GM11168 (cell line): ENCODE measurements around the gene LYRM2.

ENCODE experiments used
- in situ Hi-C: fragments of 300-500 bp; cut with MboI; formaldehyde crosslinking; loops from one replicate; pipeline ENCODE4 v1.12.0; 2022; ENCODE audit warnings: low sequenced_read_pairs; ENCODE audit not compliant: unreplicated experiment

The LYRM2 gene, protein sequence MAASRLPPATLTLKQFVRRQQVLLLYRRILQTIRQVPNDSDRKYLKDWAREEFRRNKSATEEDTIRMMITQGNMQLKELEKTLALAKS

DNA sequence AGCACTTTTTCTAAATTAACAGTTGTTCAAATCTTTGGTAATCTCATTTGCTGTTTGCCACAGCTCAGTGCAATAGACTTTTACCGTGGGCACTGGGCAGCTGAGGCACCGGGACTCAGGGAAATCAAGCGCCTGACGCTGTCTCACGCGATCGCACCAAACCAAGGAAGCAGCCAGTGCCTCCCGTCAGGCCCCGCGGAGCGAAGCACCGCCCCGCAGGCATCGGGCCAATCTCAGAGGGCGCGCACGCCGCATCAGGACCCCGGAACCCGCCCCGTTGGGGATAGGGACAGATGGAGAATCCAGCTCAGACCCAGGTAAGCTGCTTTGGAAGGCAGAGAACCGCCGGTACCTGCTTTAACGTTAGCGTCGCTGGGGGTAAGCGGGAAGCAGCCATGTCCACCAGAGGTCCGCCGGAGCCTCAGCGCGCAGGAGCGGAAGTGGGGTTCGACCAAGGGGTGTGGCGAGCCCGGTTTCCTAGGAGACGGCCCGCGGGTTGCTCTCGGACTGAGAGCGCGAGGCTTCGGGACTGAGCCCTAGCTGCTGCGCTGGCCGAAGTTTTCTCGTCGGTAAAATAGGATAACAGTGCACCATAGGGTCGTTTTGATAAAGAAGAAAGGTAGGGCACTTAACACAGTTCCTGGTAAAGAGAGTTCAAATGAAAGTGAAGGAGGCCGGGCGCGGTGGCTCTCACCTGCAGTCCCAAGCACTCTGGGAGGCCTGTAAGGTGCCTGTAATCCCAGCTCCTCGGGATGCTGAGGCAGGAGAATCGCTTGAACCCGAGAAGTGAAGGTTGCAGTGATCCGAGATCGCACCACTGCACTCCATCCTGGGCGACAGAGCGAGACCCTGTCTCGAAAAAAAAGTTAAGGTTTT is at the start of gene LYRM2:
LYRM2 (minus strand) TSS at position 428 of the 876 bp plus-strand sequence; CDS start at position 397, 31 bp downstream.
- in situ Hi-C loops, result no loop called here

DNA sequence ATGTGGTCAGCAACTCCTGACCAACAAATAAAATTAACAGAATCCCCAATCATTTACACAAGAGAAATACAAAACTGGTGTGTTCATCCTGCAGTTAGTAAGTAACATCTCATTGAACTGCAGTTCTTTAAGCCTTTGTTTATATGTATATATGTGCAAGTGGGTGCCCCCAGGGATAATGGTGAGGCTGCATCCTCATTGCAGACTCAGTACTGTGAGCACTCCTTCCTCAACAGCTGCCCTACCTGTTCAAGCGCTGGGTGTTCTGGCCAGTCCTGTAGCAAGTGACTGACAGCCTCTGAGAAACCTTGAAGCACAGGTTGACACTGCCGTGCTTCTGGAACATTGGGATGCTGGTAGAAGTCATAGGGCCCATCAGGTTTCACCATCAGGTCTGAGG is 49.8 kb upstream of the LYRM2 start:
- in situ Hi-C loops, result loop anchor here (5.0 kb wide), 1 partner anchor 94 kb away; no protein-coding TSS in a partner anchor

DNA sequence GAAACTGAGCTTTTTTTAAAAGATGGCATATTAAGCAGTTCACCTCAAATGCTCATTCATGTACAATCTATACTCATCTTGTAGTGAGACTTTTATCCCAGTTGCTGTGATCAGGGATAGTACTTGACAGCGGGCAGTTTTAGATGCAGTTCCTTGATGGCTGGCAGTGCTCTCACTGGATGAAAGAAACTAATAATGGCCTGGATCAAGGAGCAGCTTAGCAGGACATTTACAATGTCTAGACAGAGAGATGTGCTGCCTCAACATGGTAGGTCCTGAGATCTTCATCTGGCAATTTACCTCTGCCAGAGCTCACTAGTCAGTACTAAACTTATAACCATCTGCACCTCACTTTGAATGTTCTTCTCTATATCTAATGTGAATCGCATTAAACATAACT is 46.8 kb upstream of the LYRM2 start:
- in situ Hi-C loops, result loop anchor here (5.0 kb wide), 1 partner anchor 97 kb away; no protein-coding TSS in a partner anchor

DNA sequence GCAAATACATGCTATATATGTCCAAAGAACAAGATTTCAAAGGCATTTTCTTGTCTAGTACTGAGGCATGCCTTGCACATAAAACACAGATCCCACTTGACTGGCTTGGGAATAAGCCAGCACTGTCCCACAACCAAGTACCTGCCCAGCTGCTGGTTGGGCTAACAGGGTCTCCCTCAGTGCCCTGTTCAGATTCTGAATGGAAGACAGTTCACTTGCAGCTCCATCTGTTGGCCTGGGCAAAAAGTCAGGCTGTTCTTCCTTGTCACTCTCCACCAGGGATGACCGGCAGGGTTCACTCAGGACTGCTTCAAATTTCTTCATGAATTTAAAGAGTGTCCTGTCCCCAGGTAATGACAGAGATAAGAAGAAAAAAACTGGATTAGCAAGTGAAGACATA is 44.4 kb upstream of the LYRM2 start:
- in situ Hi-C loops, result no loop called here

DNA sequence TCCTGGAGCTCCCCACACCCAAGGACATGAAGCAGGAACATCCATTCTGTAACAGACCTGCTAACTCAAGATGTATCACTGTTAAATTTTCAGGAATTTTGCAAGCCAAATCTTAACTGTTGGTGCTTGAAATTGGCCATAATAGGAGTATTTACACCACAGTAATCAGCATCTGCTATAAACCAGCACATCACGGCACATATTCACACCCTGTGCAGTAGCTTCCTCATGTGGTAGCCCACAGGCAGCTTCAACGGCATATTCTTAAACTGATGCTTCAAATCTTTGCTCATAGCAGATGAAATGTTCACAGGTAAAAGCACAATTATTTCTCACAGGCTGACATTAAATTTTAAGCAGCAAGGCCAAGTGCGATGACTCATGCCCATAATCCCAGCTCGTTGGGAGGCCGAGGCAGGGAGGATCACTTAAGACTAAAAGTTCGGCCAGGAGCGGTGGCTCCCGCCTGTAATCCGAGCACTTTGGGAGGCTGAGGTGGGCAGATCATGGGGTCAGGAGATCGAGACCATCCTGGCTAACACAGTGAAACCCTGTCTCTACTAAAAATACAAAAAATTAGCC is 43.5 kb upstream of the LYRM2 start:
- in situ Hi-C loops, result no loop called here

DNA sequence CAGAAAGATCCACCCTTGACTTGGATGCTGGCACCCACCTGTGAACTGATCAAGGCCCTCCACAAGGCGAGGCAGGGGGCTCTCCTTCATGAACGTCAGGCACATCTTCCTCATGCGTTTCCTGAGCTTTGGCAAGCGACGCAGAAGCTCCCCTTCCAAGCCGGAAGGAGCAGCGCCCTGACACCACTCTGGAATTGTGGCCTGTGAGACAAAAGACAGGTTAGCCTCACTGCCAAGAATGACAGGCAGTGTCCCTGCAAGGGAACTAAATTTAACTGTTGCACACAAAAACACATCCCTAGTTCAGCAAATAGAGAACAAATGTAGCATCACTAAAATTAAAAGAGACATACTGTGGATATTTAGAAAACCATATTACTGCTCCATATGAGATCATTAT is 42.0 kb upstream of the LYRM2 start:
- in situ Hi-C loops, result no loop called here

DNA sequence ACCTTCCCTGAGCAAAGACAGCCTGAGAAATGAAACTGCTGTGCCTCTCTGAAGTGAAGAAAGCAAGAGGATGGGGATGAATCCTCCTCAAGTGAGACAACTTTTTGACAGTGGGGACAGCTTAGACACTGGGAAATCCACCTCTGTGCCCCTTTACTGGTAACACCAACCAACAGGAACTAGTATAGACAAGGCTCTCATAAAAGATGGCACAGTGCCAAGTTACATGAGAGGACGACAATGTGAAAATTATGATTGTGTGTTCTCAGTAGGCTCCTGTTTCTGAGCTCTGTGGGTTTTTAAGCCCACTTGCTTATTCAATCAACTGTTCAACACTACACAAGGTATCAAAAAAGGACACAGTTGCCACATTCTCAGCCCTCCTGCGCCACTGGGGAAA is 41.6 kb upstream of the LYRM2 start:
- in situ Hi-C loops, result no loop called here

DNA sequence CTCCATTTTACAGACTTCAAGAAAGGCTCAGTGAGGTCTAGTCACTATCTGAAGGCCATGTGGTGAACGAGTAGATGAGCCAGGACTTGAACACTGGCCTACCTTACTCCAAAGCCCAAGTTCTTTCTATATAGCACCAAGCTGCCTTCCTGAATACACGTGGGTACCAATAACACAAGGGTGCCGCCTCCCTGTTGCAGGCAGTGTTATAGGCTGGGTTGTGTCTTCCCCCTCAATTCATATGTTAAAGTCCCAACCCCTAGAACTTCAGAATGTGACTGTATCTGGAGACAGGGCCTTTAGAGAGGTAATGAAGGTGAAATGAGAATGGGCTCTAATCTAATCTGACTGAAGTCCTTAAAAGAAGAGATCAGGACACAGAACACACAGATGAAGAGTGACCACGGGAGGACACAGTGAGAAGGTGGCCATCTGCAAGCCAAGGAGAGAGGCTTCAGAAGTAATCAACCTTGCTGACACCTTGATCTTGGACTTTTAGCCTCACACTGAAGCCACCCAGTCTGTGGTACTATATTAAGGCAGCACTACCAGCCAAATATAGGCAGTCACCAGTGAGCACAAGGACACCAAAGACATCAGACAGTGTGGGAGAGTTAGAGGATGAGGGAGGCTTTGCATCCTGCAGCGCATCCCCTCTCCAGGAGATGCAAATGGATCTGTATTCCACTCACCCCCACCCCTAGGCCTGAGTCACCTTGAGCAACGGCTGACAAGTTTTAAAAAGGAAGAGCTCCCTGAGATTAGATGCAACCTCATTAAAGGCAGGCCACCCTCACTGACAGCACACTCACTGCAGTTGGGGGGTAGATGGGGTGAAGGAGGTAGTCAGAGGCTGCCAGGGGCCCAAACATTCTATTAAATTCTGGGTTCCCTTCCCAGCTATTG is 40.9 kb upstream of the LYRM2 start:
- in situ Hi-C loops, result no loop called here

DNA sequence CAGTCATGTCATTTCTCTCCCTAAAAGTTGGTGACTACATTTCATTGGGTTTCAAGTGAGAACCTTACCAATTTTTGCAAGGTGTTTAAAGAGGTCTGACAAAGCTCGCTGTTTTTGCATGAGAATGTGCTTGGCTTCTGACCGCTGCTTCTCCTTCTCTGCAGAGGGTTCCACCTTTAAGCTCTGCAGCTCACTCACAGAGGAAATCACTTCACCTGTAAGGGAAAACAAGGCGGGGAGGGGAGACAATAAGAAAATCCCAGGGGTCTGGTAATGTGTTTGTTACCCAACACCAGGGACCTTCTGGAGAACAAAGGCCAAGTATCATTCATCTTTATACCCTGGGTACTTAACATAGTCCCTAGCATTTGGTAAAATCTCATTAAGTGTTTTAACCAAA is 40.0 kb upstream of the LYRM2 start:
- in situ Hi-C loops, result no loop called here

DNA sequence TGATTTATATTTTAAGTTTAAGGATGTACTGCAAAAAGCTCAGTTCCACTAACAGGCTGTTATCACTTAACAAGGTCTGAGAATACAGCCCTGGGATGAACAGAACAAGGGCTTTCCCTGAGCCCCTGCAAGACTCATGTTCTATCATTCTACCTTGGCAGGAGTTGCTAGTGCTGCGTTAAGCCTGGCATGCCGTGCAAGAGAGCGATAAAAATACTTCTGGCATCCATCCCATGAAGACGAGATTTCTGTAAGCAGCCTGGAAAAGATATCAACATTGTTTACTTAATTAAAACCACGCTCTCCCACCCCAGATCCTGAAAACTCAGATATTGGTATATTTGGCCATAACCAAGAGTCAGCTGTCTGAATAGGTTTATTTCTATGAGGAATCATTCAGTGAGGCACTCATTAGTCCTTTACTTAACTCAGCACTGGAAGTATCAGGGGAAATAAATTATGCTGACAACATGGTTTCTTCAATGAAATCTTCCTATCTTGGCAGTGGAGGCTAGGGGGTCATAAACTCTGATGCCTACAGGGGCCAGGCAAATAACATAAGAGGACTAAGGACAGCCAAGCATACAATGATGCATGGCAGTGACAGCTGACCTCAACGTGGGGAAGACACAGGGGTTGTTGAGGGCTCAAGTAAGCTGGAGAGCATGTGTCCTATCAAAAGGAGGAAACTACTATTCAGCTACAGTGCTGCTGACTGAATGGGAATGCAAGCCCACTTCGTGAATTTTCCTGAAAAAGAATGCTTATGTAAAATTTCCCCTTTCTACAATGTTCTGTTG is 37.6 kb upstream of the LYRM2 start:
- in situ Hi-C loops, result no loop called here

DNA sequence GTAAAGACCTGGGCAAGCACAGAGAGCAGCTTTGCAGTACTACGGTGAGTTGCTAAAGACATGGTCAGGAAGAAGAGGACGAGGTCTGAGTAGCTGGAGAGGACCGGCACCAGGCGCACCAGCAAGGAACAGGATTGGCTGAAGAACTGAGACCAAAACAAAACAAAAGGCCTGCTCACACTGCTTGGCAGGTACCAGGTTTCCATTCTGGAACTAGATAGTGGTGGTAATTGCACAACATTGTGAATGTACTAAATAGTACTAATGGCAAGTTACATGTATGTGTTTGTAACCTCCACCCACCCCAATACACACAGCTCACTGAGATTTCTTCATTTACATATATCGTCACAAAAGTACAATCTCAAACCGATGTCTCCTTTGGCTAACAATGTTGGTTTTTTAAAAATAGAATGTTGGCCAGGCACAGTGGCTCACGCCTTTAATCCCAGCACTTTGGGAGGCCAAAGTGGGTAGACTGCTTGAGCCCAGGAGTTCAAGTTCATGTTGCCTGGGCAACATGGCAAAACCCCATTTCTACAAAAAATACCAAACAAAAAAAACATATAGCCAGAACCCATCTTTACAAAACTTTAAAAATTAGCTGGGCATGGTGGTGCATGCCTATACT is 32.5 kb upstream of the LYRM2 start:
- in situ Hi-C loops, result no loop called here

DNA sequence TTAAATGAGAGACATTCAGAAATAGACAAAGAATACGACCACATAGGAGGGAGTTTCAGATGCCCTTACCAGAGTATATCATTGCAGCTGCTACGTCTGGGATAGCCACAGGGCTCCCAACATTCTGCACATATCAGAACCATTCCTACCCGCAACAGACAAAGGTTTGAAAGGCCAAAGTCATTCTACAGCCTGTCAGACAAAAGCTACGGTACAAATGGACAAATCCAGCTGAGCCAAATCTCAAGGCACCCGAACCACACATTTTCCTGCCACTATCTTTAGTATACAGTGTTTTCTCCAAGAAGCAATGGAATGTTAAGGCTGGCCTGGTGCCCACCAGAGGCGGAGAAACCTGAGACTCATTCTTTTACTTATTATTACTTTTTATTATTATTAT is 30.5 kb upstream of the LYRM2 start:
- in situ Hi-C loops, result no loop called here

DNA sequence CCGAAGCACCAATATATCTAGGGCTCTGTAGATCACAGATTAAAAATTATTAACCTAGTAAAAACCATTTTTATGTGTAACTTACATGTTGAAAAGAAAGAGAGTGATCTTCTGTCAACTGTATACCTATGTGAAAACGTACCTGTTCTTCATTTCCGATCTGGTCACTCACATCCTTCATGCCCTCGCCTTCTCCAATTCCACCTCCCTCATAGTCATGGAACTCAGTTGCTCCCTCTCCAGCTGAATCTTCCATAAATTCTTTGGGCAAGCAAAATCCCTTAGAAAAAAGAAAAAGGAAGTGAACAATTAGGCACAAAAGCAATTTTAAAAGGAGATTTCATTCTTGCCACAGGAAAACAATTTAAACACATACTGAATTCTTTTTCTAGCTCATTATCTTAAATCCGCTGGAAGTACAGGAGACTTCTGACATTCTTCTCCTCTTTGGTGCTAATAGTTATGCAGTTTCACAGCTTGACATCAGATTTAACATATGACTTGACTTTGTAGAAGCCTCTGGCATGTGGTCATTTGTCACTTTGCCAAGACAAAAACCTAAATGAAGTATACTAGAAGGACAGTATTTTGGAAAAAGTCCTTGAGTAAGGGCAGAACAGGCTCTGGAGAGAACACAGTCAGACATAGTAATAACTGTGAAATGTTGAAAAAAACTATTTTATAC is 29.5 kb upstream of the LYRM2 start:
- in situ Hi-C loops, result no loop called here

DNA sequence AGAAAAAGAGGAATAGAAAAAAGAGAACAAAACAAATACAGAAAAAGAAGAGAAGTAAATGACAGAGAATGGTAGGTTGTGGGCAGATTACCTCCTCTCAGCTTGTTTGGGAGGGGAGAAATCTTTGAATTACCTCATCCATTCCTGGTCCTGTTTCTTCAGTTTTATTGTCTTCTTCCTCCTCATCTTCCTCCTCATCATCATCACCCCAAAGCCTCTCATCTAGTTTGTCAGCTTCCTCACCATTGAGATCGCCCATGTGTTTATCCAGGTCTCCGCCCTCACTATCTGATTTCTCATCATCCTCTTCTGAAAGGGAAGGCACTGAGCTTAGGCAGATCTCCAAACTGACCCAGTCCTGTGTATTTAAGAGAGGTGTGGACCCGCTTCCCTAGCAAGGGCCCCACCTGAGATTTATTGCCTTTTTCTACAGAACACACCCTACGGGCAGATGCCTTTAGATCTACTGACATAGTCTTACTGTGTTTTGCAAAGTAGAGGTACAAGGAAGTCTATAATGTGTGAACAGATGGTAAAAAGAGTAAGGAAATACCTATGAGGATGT is 24.2 kb upstream of the LYRM2 start:
- in situ Hi-C loops, result no loop called here

DNA sequence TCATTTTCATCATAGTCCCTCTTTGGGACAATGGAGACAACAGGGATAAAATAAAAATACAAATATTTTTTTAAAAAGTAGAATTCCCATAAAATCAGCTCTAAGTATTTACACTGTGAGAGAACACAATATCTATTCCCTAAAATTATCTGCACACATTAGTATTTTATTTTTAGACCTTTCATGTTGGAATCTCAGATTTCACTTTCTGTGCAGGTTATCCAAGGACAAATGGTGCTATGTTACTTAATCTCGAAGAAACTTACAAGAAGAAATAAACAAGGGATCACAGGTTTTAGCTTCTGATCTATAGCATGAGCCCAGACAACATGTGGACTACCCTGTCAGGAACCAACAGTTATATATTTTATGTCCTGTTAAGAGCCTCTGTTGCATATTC is 23.0 kb upstream of the LYRM2 start:
- in situ Hi-C loops, result no loop called here

DNA sequence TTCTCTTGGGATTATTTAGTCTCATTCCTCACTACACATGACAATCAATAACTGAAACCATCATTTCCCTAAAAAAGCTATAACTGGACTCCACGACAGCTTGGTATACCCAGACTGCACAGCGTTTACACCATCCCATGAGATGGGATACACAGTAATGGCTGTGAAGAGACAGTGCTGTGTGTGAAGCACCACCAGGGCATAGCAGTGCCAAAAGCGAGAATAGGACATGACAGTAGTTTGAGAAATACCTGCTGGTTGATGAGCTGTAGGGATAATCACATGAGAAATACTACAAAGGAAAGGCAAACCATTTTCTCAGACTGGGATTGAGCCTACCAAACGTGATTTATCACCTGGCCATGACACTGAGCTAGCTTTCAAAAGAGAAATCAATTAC is 22.4 kb upstream of the LYRM2 start:
- in situ Hi-C loops, result no loop called here

DNA sequence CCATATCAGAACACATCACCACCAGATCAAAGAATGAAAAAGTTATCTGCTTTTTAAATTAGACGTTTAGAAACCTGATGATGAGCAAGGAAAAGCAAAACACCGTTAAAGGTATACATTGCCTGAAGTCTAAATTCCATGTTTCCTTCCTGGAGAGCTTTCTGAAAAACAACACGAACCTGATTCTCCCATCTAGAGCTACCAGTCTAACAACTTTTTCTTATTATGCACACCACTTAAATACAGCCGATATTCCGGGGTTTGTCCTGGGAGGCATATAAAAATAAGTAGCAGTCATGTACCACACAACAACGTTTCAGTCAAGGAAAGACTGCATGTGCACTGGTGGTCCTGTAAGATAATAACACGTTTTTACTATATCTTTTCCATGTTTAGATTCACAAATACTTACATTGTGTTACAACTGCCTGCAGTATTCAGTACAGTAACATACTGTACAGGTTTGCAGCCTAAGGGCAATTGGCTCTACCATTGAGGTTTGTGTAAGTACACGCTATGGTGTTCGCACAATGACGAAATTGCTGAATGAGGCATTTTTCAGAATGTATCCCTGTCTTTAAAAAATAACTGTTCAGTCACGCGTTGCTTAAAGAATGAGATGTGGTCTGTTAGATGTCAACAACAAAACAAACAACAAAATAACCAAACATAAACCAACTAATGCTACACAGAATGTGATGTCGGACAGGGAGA is 19.1 kb upstream of the LYRM2 start:
- in situ Hi-C loops, result no loop called here

DNA sequence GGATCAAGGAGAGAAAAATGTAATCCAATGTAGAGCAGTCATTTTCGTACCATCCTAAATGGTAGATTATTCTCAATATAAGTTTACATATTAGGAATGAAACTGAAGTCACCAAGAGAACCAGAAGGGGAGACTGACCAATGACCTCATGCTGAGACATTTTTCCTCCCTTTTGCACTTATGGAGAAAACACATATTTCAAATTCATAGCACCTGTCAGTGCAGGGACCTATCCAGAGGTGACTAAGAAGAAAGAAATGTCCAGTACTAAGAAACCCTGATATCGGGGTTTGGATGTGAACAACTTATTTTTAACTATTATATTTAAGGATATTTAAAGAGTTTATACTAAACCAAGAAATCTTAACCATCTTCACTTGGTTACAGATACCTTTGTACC is 16.6 kb upstream of the LYRM2 start:
- in situ Hi-C loops, result no loop called here
